22Rv1 (cell line): Measurements from ENCODE around the gene ZFYVE19.

Experiments
- ZFX ChIP-seq: fragments of 450-650 bp; IDR thresholded peaks from 2 replicates; pipeline ENCODE4 v1.6.1; 2017; ENCODE audit warnings: antibody characterized with exemption, borderline replicate concordance
- TF ChIP-seq, protein P1 (sequence below): fragments of 450-650 bp; IDR thresholded peaks from 2 replicates; pipeline ENCODE4 v1.5.1; 2017; ENCODE audit warnings: mild to moderate bottlenecking

DNA sequence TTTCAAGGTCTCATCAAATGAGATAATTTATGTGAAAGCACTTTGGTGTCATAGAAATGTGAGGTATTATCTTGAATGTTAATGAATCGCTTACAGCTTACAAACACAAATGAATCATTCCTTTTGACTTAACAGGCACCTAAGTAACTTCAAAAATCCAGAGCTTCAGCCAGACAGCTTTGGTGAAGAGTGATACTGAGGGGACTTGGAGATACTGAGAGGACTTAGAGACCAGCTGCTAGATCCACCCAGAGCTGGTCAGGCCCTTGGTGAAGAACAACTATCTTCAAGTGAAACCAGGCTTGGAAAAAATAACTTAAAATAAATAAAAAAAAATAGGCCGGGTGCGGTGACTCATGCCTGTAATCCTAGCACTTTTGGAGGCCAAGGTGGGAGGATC is 16.2 kb upstream of the ZFYVE19 start:
- TF ChIP-seq, protein P1, sequence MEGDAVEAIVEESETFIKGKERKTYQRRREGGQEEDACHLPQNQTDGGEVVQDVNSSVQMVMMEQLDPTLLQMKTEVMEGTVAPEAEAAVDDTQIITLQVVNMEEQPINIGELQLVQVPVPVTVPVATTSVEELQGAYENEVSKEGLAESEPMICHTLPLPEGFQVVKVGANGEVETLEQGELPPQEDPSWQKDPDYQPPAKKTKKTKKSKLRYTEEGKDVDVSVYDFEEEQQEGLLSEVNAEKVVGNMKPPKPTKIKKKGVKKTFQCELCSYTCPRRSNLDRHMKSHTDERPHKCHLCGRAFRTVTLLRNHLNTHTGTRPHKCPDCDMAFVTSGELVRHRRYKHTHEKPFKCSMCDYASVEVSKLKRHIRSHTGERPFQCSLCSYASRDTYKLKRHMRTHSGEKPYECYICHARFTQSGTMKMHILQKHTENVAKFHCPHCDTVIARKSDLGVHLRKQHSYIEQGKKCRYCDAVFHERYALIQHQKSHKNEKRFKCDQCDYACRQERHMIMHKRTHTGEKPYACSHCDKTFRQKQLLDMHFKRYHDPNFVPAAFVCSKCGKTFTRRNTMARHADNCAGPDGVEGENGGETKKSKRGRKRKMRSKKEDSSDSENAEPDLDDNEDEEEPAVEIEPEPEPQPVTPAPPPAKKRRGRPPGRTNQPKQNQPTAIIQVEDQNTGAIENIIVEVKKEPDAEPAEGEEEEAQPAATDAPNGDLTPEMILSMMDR: no peak
- TF ChIP-seq ZFX: no peak
